OCI-LY3 (cell line): ENCODE measurements around the gene PKN3.
A peak's percentile ranks its signal among the peaks of the same experiment; 100 is the strongest.

Experiments used
- CTCF ChIP-seq: fragments of 200-600, 300-600 bp; sonication (generic); IDR thresholded peaks from 2 replicates; pipeline ENCODE4 v1.5.1; 2014; ENCODE audit warnings: antibody characterized with exemption, low read length, low read depth
- EZH2phosphoT487 ChIP-seq: fragments of 200-600 bp; shearing (Covaris generic); IDR thresholded peaks from 2 replicates; pipeline ENCODE4 v1.6.1; 2018; ENCODE audit warnings: antibody characterized with exemption, mixed run types, low read depth

GRCh38 chr9:128733256-128733655 is 31.0 kb downstream of the PKN3 start:
- TF ChIP-seq CTCF (peak; percentile 62), EZH2phosphoT487 (no peak)
